Diencephalon (tissue), 1 donor: Measurements from ENCODE around the gene CEP41. TPM values are rescaled to one million over a fixed set of nuclear protein-coding genes. Genes with fewer than 3 reads are reported as not detected.

Experiments
- small RNA-seq: library from RNA; depleted of rRNA; stranded (forward); fragments of <200 nt; gene quantifications from one replicate; pipeline ENCODE3, GENCODE V24; 2014
- total RNA-seq: library from RNA; depleted of rRNA; stranded (reverse); fragments of >200 nt; gene quantifications from one replicate; pipeline ENCODE4 v1.2.3, GENCODE V29; 2014

CEP41 gene, protein sequence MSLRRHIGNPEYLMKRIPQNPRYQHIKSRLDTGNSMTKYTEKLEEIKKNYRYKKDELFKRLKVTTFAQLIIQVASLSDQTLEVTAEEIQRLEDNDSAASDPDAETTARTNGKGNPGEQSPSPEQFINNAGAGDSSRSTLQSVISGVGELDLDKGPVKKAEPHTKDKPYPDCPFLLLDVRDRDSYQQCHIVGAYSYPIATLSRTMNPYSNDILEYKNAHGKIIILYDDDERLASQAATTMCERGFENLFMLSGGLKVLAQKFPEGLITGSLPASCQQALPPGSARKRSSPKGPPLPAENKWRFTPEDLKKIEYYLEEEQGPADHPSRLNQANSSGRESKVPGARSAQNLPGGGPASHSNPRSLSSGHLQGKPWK
- total RNA-seq = 19.4 TPM

GRCh38 chr7:130440527-130441365, at the start of gene CEP41:
TSS of gene CEP41 (minus strand) at chr7:130441016. CDS start at chr7:130440966, 50 bp downstream.

GRCh38 chr7:130379921-130380860, 60.6 kb downstream of the CEP41 start, which contains the start of gene CPA1:
TSS of gene CPA1 (plus strand) at chr7:130380494. CDS start at chr7:130380521, 27 bp downstream.

DNA sequence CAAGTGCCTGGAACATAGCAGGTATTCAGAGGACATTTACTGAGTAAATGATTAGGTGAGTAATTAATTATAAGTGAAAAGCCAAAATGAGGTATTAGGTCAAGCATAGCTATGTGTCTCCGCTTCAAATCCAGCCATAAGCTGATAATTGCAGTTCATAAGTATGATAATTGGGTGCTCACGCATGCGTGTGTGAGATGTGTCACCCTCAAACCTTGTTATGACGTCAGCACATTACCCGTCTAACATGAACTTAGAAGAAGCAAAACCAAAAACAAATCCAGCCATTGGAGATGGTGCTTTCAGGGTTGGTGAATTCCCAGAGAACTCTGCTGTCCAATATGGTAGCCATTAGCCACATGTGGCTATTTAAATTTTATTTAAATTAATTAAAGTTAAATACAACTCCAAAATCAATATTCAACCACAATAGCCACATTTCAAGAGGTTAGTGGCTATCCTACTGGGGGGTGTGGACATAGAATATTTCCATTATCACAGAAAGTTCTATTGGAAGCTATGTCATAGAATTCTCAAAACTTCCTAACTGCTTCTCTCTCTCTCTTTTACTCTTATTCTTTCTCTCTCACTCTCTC, 96.4 kb downstream of the CEP41 start, which contains the start of gene CPA5:
Gene CPA5, plus strand, starts transcription at position 546 of the 596 bp plus-strand sequence. CDS start 1,670 bp downstream, outside the sequence.

Small RNAs within 50 kb of the gene (small RNA-seq; reads per million reads assigned to genes)
- gene RF02148 (not detected), gene RF02149 (not detected), gene RF02150 (not detected)

Other genes with a start within 250 kb of the CEP41 start
- 17.3 TPM for gene TMEM209, start 235.6 kb downstream of the CEP41 start, total RNA-seq
- gene SSMEM1, start 233.2 kb downstream of the CEP41 start, total RNA-seq = not detected
- gene CPA2, start 174.2 kb downstream of the CEP41 start, total RNA-seq = not detected
- gene CPA4, start 147.9 kb downstream of the CEP41 start, total RNA-seq = 1.4 TPM
- not detected for gene CPA5, start 96.2 kb downstream of the CEP41 start, total RNA-seq
- not detected for gene CPA1, start 60.5 kb downstream of the CEP41 start, total RNA-seq
- 197 TPM for gene MEST, start 51.1 kb upstream of the CEP41 start, total RNA-seq
- gene COPG2, start 227.7 kb upstream of the CEP41 start, total RNA-seq = 47.7 TPM
- gene TSGA13, start 245.5 kb upstream of the CEP41 start, total RNA-seq = not detected